DMS114 treated with DMSO at 0.1 percent for 48 hours (cell line): ENCODE results near the gene AUTS2.

Experiments used
- DNase-seq: peaks from one replicate; lab custom pipeline; 2025; ENCODE audit not compliant: unreplicated experiment; lab: John Stamatoyannopoulos, UW

The AUTS2 gene

DNA sequence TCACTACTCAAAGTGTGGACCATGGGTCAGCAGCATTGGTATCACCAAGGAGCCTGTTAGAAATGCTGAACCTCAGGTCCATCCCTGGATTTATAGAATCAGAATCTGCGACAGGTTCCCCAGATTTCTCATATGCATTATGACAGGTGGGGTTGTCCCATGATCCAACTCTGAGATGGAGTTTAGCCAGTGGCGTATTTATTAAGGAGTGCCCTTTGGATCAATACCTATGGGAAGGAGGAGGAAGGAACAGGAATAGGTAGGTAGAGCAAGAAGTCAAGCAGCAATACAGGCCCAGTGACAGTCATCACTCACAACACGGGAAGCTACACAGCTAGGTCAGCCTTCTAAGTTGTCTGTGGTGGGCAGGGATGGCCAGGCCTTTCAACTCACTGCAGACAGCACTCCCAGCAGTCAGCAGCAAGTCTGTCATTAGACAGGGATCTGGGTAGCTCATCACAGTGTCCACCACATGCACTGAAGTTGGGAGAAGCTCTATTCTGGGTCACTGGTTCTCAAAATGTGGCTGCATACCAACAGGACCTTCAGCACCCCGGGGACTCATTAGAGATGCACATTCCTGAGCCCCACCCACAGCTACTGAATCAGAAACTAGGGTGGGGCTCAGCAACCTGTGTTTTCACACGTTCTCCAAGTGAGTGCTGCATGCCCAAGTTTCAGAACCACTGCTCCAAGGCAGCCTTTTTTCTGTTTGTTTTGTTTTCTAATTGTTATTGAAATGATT lies 1001.3 kb downstream of the AUTS2 start:
- no peak for DNase-seq

DNA sequence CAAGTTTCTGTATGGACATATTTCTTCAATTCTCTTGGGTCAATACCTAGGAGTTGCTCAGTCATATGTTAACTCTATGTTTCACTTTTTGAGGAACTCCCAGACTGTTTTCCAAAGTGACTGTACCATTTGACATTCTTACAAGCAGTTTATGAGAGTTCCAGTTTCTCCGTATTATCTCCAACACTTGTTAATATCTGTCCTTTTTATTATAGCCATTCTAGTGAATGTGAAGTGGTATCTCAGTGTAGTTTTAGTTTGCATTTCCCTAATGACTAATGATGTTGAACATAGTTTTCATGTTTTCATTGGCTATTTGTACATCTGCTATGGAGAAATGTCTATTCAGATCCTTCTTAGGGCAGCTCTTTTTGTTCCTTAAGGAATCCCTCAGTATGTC lies 1002.7 kb downstream of the AUTS2 start:
- no peak for DNase-seq

DNA sequence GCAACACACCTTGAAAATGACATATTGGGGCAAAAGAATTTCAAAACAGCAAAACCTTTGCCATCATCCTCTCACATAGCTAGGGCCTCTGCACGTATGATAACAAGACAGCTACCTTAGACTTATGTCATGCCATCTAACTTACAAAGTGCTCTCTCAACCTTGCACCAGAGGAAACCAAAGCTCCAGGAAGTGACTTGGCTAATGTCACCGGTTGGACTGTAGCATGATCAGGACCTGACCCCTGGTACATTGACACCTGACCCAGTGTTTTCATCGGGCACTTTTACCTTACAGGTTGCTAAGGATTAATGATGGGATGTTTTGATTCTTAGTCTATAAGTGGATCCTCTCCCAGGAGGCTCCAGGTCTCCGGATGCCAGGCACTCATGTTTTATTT lies 1003.8 kb downstream of the AUTS2 start:
- DNase-seq, result no peak

- no peak for DNase-seq
Measured at GRCh38 chr7:70607281-70607680, 1009.0 kb downstream of the AUTS2 start.

DNA sequence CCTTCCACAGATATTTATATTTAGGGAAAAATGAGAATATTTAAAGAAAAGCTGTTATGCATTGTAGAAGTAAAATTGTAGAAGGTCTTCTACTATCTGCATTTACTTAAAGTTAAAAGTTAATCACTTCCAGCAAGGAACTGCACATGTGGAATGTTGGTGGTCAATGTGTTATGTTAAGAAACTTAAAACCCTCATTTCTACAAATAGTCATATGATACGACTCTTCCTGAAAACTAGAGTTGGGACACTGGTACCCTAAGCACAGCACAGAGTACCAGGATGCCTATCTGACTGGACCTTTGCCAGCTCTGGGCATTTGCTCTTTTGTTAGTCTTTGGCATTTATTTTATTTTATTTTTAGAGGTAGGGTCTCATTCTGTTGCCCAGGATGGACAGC lies 1009.5 kb downstream of the AUTS2 start:
- DNase-seq, result no peak

DNA sequence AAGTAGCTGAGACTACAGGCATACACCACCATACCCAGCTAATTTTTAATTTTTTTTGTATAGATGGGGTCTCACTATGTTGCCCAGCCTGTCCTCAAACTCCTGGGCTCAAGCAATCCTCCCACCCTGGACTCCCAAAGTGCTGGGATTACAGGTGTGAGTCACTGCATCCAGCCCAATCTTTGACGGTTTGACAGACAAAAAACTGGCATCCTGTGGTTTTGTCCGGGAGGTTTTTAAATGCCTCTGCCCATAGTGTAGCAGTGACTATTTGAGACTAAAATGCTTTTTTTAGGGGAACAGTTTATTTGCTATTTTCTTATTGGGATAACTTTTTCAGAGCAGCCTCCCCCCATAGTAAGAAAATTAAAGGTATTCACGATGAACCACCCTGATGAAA lies 1010.0 kb downstream of the AUTS2 start:
- DNase-seq, result no peak

DNA sequence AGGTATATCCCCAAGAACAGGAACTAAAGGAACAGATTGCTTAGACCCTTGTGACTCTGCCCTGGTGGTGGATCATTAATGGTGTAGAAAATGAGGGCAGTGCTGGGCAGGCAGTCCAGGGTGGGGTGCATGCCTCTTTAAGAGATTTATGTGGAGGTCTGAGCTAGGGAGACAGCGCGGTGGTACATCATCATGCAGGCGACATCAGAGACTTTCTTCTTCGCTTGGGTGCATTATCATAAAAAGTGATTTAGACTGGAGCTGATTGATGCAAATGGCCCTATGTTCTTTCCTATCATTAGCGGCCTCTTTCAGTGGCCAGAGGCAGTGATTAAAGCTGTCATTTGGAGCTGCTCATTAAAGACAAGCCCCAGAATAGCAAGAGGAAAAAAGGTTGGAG lies 1014.5 kb downstream of the AUTS2 start:
- DNase-seq, result no peak

DNA sequence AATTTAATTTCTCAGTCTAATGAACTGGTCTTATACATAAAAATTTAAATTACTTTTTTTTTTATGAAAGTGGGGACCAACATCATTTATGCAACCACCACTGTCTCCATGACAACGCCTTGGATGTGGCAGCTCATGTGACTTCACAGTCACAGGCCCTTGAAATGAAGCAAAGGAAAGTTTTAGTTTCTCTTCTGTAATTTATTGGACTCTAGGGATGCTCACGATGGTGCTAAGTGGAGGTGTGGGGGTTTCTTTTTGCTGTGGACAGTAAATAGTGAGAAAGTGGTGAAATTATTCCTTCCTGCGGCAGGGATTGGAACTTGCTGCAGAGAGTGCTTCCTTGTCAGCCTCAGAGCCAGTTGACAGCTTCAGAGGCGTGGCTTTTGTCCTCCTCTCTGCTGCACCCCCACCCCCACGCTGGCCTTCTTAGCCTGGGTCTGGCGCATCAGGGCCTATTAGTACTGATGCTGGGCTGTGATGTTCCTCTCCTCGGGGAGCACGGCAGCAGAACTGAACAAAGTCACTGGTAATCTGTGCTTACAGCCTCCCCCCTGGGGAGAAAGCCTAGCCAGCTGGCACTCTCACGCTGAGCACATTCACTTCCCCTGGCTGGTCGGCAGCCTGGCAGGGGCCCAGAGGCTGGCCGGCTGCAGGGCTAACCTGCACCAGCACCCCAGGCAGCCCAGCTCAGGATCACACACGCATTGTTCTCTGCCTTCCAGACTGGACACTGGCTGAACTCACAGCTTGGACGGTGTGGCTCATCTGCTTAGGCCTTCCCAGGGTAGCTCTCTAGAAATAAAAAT lies 1016.2 kb downstream of the AUTS2 start:
- no peak for DNase-seq

GRCh38 chr7:70615066-70615606 lies 1016.9 kb downstream of the AUTS2 start:
- no peak for DNase-seq

DNA sequence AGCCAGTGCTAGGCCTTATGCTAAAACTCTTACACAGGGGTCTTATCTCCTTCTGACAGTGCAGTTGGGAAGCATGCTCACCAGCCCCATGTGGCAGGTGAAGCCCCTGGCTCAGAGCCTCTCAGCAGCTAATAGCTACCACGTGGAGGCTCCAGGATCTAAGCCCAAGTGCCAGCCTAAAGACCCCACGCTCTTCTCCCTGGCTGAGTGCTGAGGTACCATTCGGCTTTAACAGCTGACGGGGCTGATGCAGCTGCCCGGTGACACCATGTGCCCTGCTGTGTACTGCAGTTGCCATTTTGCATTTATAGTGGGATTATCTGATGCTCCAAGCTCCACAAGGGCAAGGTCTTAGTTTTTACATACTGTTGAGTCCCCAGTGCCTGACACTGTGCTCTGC lies 1017.9 kb downstream of the AUTS2 start:
- DNase-seq, result no peak

GRCh38 chr7:70616821-70617220 lies 1018.5 kb downstream of the AUTS2 start:
- DNase-seq, result no peak

GRCh38 chr7:70618020-70618551 lies 1019.8 kb downstream of the AUTS2 start:
- no peak for DNase-seq

- no peak for DNase-seq
Measured at GRCh38 chr7:70619130-70619529, 1020.9 kb downstream of the AUTS2 start.

GRCh38 chr7:70619659-70620058 lies 1021.4 kb downstream of the AUTS2 start:
- no peak for DNase-seq

DNA sequence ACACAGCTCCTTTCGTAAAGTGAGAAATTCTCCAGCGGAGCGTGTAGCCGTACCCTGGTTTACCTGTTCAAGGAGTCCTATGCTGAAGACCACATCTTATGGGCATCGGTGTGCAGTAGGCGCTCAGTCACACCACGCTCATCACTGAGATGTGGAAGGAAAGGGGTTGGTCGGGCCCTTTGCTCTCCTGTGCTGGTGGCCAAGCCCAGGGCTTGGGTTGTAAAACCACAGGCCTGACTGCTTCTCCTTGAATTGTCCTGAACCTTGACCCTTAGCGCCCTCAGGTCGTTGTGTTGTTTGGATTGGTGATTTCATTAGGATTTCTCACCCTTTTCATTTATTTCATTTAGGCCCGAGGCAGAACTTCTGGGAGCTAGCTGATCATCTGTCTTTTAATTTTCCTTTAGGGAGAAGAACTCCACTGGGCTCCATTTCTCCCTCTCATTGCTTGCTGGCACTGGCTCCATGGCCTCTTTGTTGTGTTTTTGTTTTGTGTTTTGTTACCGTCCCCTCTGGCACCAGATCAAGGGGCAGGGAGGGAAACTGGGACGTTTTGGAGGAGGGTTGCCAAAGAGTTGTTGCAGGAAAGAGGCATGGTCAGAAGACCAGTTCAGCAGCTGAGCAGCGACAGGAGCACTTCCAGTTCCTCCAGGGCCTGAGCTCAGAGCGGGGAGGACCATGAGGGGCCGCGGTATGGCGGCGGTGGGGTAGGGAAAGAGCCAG lies 1022.2 kb downstream of the AUTS2 start:
- DNase-seq, result no peak

- no peak for DNase-seq
Measured at GRCh38 chr7:70621954-70622600, 1023.8 kb downstream of the AUTS2 start.

GRCh38 chr7:70622936-70623335 lies 1024.7 kb downstream of the AUTS2 start:
- DNase-seq, result no peak

DNA sequence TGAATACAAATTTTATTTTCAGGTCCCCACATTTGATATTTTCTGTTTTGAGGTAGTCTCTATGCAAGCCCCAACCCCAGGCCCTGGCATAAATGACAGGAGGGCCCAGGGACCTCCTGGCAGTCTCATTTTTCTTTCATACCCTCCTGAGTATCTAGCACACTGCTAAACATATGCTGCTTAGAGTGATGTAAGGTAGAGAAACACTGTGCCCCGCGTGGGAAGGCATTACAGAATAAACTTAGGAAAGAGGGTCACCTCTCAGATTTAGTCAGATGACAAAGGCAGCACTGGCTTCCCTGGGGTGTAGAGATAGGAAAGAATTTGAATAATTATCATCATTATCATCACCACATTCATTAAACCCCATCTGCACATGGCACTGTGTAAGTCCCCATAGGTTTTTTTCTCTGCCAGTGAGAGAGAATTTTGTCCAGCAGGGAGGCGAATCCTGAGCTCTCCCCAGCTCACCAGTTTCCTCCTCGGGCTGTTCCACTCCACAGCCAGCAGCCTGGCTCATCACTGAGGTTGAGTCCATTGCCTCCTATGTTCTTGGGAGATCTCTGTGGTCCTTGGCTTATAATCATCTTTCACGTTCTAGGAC lies 1026.3 kb downstream of the AUTS2 start:
- DNase-seq, result no peak

GRCh38 chr7:70627461-70627860 lies 1029.2 kb downstream of the AUTS2 start:
- no peak for DNase-seq

DNA sequence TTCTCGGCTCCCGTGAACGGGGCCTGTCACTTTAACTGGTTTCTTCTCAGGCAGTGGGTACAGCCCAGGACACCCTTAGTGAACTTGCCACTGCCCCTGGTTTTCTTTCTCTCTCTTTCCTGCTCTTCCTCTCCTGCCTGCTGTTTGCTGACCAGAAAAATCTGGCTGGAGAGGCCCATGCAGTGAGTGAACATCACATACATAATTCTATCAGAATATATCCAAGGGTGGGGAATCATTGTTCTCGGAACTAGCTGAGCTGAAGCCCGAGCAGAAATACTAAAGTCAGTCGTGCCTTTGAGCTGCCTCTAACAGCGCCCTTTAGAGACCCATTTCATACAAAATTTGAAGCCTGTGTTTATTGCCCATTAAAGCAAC lies 1032.2 kb downstream of the AUTS2 start:
- DNase-seq, result no peak
